ENCODE measurements around the gene GAREM2. TPM values are rescaled to one million over a fixed set of nuclear protein-coding genes. Genes with fewer than 3 reads are reported as not detected.

GAREM2 gene
- total RNA-seq, 1 experiment from 2014 or later = 2.6 TPM

DNA sequence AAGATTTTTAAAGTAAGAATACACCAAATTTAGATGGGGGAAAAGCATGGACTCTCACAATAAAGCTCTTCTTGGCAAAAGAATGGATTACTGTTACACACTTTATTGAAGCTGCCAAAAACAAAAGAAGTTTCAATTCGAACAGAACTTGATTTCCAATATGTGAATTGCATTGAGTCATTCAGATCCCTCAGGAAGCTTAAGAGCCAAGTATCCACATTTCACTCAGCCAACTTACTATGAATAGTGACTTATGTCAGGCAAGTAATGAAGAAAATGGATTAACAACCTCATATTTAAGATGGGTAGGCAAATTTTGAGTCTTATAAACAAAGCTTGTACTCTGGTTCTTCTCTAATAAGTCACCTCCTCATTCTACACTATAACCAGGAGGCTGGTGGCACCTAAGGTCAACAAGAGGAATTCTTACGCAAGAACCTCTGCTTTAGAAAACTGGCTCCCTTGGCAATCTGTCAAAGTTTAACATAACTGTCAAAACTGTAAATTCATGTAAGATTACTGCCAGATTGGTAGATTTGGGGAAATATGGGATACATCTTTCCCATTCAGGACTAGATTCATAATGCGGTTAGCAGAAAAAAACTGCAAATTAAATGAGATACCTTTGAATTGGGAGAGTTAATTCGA lies 65.5 kb downstream of the GAREM2 start:
- DNase-seq = no peak
- H3K27me3 Mint-ChIP-seq (ENCODE audit: unreplicated experiment) = no peaks in the 10 kb centered on the region
- TF ChIP-seq, protein P1, sequence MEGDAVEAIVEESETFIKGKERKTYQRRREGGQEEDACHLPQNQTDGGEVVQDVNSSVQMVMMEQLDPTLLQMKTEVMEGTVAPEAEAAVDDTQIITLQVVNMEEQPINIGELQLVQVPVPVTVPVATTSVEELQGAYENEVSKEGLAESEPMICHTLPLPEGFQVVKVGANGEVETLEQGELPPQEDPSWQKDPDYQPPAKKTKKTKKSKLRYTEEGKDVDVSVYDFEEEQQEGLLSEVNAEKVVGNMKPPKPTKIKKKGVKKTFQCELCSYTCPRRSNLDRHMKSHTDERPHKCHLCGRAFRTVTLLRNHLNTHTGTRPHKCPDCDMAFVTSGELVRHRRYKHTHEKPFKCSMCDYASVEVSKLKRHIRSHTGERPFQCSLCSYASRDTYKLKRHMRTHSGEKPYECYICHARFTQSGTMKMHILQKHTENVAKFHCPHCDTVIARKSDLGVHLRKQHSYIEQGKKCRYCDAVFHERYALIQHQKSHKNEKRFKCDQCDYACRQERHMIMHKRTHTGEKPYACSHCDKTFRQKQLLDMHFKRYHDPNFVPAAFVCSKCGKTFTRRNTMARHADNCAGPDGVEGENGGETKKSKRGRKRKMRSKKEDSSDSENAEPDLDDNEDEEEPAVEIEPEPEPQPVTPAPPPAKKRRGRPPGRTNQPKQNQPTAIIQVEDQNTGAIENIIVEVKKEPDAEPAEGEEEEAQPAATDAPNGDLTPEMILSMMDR (IDR thresholded peaks at IDR 0.05; ENCODE audit: unreplicated experiment) = no peak
- CTCF ChIA-PET = no interaction called here
- intact Hi-C loops (cut with micrococcal nuclease; ENCODE audit: unreplicated experiment) = no loop called here
- no peak overlapping the region for H3K4me3 Mint-ChIP-seq (ENCODE audit: low read depth, unreplicated experiment)
- BruUV-seq (replicated peaks) = no TSS peak
- H3K4me1 Mint-ChIP-seq (ENCODE audit: low read depth, unreplicated experiment) = peaks cover 27% of the 10 kb centered on the region
- peaks cover 29% of the 10 kb centered on the region for H3K36me3 Mint-ChIP-seq (ENCODE audit: insufficient read depth, unreplicated experiment)
- no peaks in the 10 kb centered on the region for H3K9me3 Mint-ChIP-seq (ENCODE audit: low read depth, unreplicated experiment)
- H3K27ac Mint-ChIP-seq (ENCODE audit: unreplicated experiment) = no peak overlapping the region

Other genes with a start within 250 kb of the GAREM2 start
- 3.6 and 4.2 TPM in 2 replicates for gene KIF3C, start 190.6 kb upstream of the GAREM2 start, total RNA-seq (2022)
- gene RAB10, start 139.0 kb upstream of the GAREM2 start, total RNA-seq (2022) = 149 and 157 TPM in 2 replicates
- gene HADHA, start 71.5 kb downstream of the GAREM2 start, total RNA-seq (2022) = 127 TPM in 2 replicates
- 78.3 and 84.4 TPM in 2 replicates for gene HADHB, start 71.9 kb downstream of the GAREM2 start, total RNA-seq (2022)
- 66.6 and 75.4 TPM in 2 replicates for gene SELENOI, start 173.1 kb downstream of the GAREM2 start, total RNA-seq (2022)
- 0.24 and 0.59 TPM in 2 replicates for gene ADGRF3, start 173.7 kb downstream of the GAREM2 start, total RNA-seq (2022)
- gene DRC1, start 228.8 kb downstream of the GAREM2 start, total RNA-seq (2022) = not detected in 2 replicates

Data from Calu3 (cell line).